IMR-90 (cell line): ENCODE results near the gene TLDC2. TPM values are rescaled to one million over a fixed set of nuclear protein-coding genes. Genes with fewer than 3 reads are reported as not detected.
A peak's percentile ranks its signal among the peaks of the same experiment; 100 is the strongest.

Experiments used
- ATAC-seq: fragments of 200-7000 bp; cut with Tn5 transposase; 2 replicates; pipeline ENCODE4 v1.9.1; 2020; ENCODE audit warnings: low read depth, mild to moderate bottlenecking, moderate library complexity
- BruUV-seq: library from RNA; stranded (reverse); fragments of 400-500 nt; replicated peaks from 2 replicates; lab custom pipeline; 2021; lab: Mats Ljungman, UMichigan
- CTCF ChIA-PET: fragments of 300-600 bp; formaldehyde crosslinking; extraction: SDS; loops from one replicate; lab custom pipeline; 2021; ENCODE audit warnings: antibody characterized with exemption; lab: Yijun Ruan, JAX
- POLR2A ChIA-PET: fragments of 300-600 bp; sonication (Branson Sonifier 250); formaldehyde crosslinking; loops from one replicate; lab custom pipeline; 2022; ENCODE audit warnings: antibody characterized with exemption; ENCODE audit not compliant: unreplicated experiment; lab: Charles Lee
- DNase-seq: peaks from one replicate; pipeline ENCODE4 v3.0.0; 2013
- H2AFZ ChIP-seq: replicated peaks from 2 replicates; pipeline ENCODE3; 2013; ENCODE audit warnings: low read length, mild to moderate bottlenecking; ENCODE audit not compliant: poor library complexity
- H2AK5ac ChIP-seq: 2 replicates; pipeline ENCODE4 v1.6.1; 2013; ENCODE audit warnings: low read depth, low read length, inconsistent platforms
- H2AK9ac ChIP-seq: replicated peaks from 2 replicates; pipeline ENCODE3; 2013; ENCODE audit warnings: mild to moderate bottlenecking, low read depth, low read length, moderate library complexity; ENCODE audit not compliant: poor library complexity
- H2BK120ac ChIP-seq: 2 replicates; pipeline ENCODE4 v1.6.1; 2013; ENCODE audit warnings: low read depth, low read length, inconsistent platforms
- H2BK15ac ChIP-seq: 3 replicates; pipeline ENCODE4 v1.6.1; 2013; ENCODE audit warnings: low read depth, low read length, inconsistent platforms
- H2BK20ac ChIP-seq: 2 replicates; pipeline ENCODE4 v1.6.1; 2013; ENCODE audit warnings: low read depth, mild to moderate bottlenecking, inconsistent platforms, low read length, moderate library complexity
- H2BK5ac ChIP-seq: 2 replicates; pipeline ENCODE4 v1.6.1; 2013; ENCODE audit warnings: mild to moderate bottlenecking, low read depth, low read length, inconsistent platforms; ENCODE audit not compliant: poor library complexity, severe bottlenecking
- H3K14ac ChIP-seq: replicated peaks from 2 replicates; pipeline ENCODE4 v1.6.1; 2013; ENCODE audit warnings: low read depth, low read length, inconsistent platforms
- H3K18ac ChIP-seq: 2 replicates; pipeline ENCODE4 v1.6.1; 2013; ENCODE audit warnings: low read depth, low read length, control low read depth
- H3K23ac ChIP-seq: 2 replicates; pipeline ENCODE4 v1.6.1; 2013; ENCODE audit warnings: low read depth, low read length, inconsistent platforms
- H3K27ac ChIP-seq: 2 replicates; pipeline ENCODE4 v1.5.1; 2013; ENCODE audit warnings: mild to moderate bottlenecking, control low read depth, low read length; ENCODE audit not compliant: insufficient read depth
- H3K27me3 ChIP-seq: 2 replicates; pipeline ENCODE4 v1.6.1; 2013; ENCODE audit warnings: low read length; ENCODE audit not compliant: control insufficient read depth, insufficient read depth
- H3K36me3 ChIP-seq: 2 replicates; pipeline ENCODE4 v1.6.1; 2013; ENCODE audit warnings: low read length, mixed read lengths; ENCODE audit not compliant: control insufficient read depth, insufficient read depth
- H3K4ac ChIP-seq: 2 replicates; pipeline ENCODE4 v1.6.1; 2013; ENCODE audit warnings: low read depth, low read length, inconsistent platforms
- H3K4me1 ChIP-seq: 2 replicates; pipeline ENCODE4 v1.6.1; 2013; ENCODE audit warnings: low read length, mixed read lengths; ENCODE audit not compliant: control insufficient read depth, insufficient read depth
- H3K4me2 ChIP-seq: 2 replicates; pipeline ENCODE4 v1.6.1; 2013; ENCODE audit warnings: low read depth, mild to moderate bottlenecking, control low read depth, low read length, moderate library complexity
- H3K4me3 ChIP-seq: 2 replicates; pipeline ENCODE4 v1.5.1; 2013; ENCODE audit warnings: low read depth, mild to moderate bottlenecking, control low read depth, low read length, moderate library complexity; ENCODE audit not compliant: insufficient read depth
- H3K56ac ChIP-seq: 2 replicates; pipeline ENCODE4 v1.6.1; 2013; ENCODE audit warnings: low read length, inconsistent platforms; ENCODE audit not compliant: insufficient read depth; ENCODE audit errors: extremely low read depth
- H3K79me1 ChIP-seq, 2 experiments: 2 replicates each; pipeline ENCODE4 v1.6.1; 2013; ENCODE audit warnings: low read length in 2 of 2, inconsistent platforms in 1 of 2, low read depth in 1 of 2
- H3K9ac ChIP-seq: 2 replicates; pipeline ENCODE4 v1.6.1; 2013; ENCODE audit warnings: low read depth, low read length, control low read depth
- H3K9me1 ChIP-seq: 2 replicates; pipeline ENCODE4 v1.6.1; 2013; ENCODE audit warnings: low read length, inconsistent platforms; ENCODE audit not compliant: insufficient read depth
- H3K9me3 ChIP-seq: 2 replicates; pipeline ENCODE4 v1.6.1; 2013; ENCODE audit warnings: low read length; ENCODE audit not compliant: control insufficient read depth, insufficient read depth
- H4K20me1 ChIP-seq: 2 replicates; pipeline ENCODE4 v1.6.1; 2013; ENCODE audit warnings: low read length, inconsistent platforms; ENCODE audit not compliant: insufficient read depth
- H4K5ac ChIP-seq: 2 replicates; pipeline ENCODE4 v1.6.1; 2013; ENCODE audit warnings: mild to moderate bottlenecking, low read depth, low read length, control low read depth
- H4K8ac ChIP-seq, 2 experiments: 2 replicates each; pipeline ENCODE4 v1.6.1; 2013; ENCODE audit warnings: low read depth in 2 of 2, low read length in 2 of 2, control low read depth in 1 of 2, inconsistent platforms in 1 of 2
- H4K91ac ChIP-seq: 2 replicates; pipeline ENCODE4 v1.6.1; 2013; ENCODE audit warnings: low read depth, low read length, inconsistent platforms; ENCODE audit not compliant: insufficient read depth
- BHLHE40 ChIP-seq: fragments of 150-350 bp; IDR thresholded peaks from 2 replicates; pipeline ENCODE4 v1.6.1; 2016; ENCODE audit warnings: mild to moderate bottlenecking, low read depth, low read length
- CEBPB ChIP-seq: IDR thresholded peaks from 2 replicates; pipeline ENCODE4 v1.6.1; 2012; ENCODE audit warnings: low read depth, low read length, improper control_type of control experiment
- CHD1 ChIP-seq: IDR thresholded peaks from 2 replicates; pipeline ENCODE4 v1.6.1; 2012; ENCODE audit warnings: low read depth, low read length, improper control_type of control experiment
- CTCF ChIP-seq: conservative IDR thresholded peaks from 2 replicates; pipeline ENCODE4 v1.5.1; 2012; ENCODE audit warnings: mild to moderate bottlenecking, low read depth, low read length, improper control_type of control experiment
- FOS ChIP-seq: fragments of 150-350 bp; IDR thresholded peaks from 2 replicates; pipeline ENCODE4 v1.6.1; 2016; ENCODE audit warnings: low read depth, low read length
- MAZ ChIP-seq: IDR thresholded peaks from 2 replicates; pipeline ENCODE4 v1.6.1; 2012; ENCODE audit warnings: low read depth, mild to moderate bottlenecking, low read length, improper control_type of control experiment, moderate library complexity, borderline replicate concordance
- NFE2L2 ChIP-seq: fragments of 150-350 bp; IDR thresholded peaks from 2 replicates; pipeline ENCODE4 v1.6.1; 2016; ENCODE audit warnings: low read depth, mild to moderate bottlenecking, low read length
- POLR2A ChIP-seq: IDR thresholded peaks from 2 replicates; pipeline ENCODE4 v1.6.1; 2012; ENCODE audit warnings: mild to moderate bottlenecking, low read depth, low read length
- RAD21 ChIP-seq: IDR thresholded peaks from 2 replicates; pipeline ENCODE4 v1.6.1; 2012; ENCODE audit warnings: low read length, improper control_type of control experiment
- RCOR1 ChIP-seq: IDR thresholded peaks from 2 replicates; pipeline ENCODE4 v1.6.1; 2012; ENCODE audit warnings: mild to moderate bottlenecking, low read length, improper control_type of control experiment; ENCODE audit not compliant: insufficient replicate concordance
- RFX5 ChIP-seq: IDR thresholded peaks from 2 replicates; pipeline ENCODE4 v1.8.0; 2012; ENCODE audit warnings: low read depth, mild to moderate bottlenecking, low read length, moderate library complexity
- SMC3 ChIP-seq: fragments of 150-350 bp; IDR thresholded peaks from 2 replicates; pipeline ENCODE4 v1.6.1; 2016; ENCODE audit warnings: low read depth, mild to moderate bottlenecking, antibody characterized with exemption, low read length, moderate library complexity
- WGBS, 2 experiments: methylation state at CpG; one replicate each; pipeline versions ENCODE4 v1.1.5 to v1.1.7; 2013; ENCODE audit warnings: missing lambda C conversion rate in 2 of 2; ENCODE audit not compliant: insufficient read length in 1 of 2; ENCODE audit errors: extremely low coverage in 2 of 2; 5-methylcytosine and 5-hydroxymethylcytosine counted together
- dilution Hi-C: fragments of 300-500 bp; cut with HindIII; formaldehyde crosslinking; loops from one replicate; pipeline ENCODE4 v1.14.3; 2018; ENCODE audit warnings: low sequenced_read_pairs; ENCODE audit not compliant: unreplicated experiment
- in situ Hi-C: fragments of 300-500 bp; cut with MboI; formaldehyde crosslinking; loops from 3 replicates; pipeline ENCODE4 v1.14.3; 2019; ENCODE audit warnings: low sequenced_read_pairs, inconsistent platforms, mixed read lengths
- intact Hi-C: fragments of 100-400 bp; cut with micrococcal nuclease; formaldehyde crosslinking; loops from 2 replicates; pipeline ENCODE4 v1.10.0; 2022
- polyA plus RNA-seq, 3 experiments: library from polyadenylated mRNA; depleted of rRNA; stranded (reverse); fragments of >200 nt; gene quantifications; 2 replicates each; pipeline ENCODE4 v1.2.3, GENCODE V29; 2012; ENCODE audit warnings: low replicate concordance in 1 of 3
- total RNA-seq: library from RNA; depleted of rRNA; stranded (reverse); fragments of >200 nt; gene quantifications from 2 replicates; pipeline ENCODE4 v1.2.3, GENCODE V29; 2012

The TLDC2 gene
- total and polyA plus RNA-seq, 2 of the 4 experiments (the other 2 are of a cell fraction) = 0.18 to 0.19 TPM

DNA sequence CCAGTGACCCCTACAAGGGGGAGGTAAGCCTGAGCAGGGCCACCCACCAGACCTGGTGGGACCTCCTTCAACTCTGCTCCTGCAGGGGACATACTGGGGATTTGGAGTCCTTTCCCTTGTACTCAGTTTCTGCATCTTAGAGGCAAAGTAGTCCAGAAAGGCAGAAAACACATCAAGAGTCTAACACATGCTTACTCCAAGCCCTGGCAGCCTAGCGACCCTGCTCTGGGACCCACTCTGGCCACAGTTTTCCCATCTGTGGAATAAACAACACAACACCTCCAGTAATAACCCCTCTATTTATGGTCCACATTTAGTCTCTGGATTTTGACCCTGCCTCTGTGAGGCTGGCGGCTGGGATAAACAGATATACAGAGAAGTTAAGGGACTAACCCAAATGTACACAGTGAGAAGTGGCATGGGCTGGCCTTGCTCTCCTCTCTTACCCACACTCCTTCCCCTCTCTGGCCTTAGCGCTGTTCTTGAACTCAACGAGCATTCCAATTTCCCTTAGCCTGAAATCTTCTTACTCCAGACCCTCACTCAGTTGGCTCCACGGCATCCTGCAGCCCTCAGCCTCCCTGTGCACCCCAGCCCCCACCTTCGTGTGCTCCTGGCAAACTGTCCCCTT is 16.1 kb upstream of the TLDC2 start (continued):
- TF ChIP-seq CTCF (no peak), CHD1 (no peak), POLR2A (no peak)

GRCh38 chr20:36860339-36860738 is 15.6 kb upstream of the TLDC2 start:
- CTCF ChIA-PET = no interaction called here
- Histone ChIP-seq H3K4me3 (no peak overlapping the region), H3K4me1 (peaks cover 48% of the 10 kb centered on the region)
- TF ChIP-seq CEBPB (no peak), BHLHE40 (no peak), RAD21 (no peak), MAZ (no peak), SMC3 (no peak), RCOR1 (no peak), CHD1 (no peak), POLR2A (no peak), CTCF (no peak), RFX5 (no peak), NFE2L2 (no peak), FOS (no peak)

More at GRCh38 chr20:36860339-36860738, 15.6 kb upstream of the TLDC2 start:
- in situ Hi-C loops (no loop called here), dilution Hi-C loops (loop anchor here (10.0 kb wide), 1 partner anchor 56 kb away; no protein-coding TSS in a partner anchor), intact Hi-C loops (loop anchor here (5.0 to 10.0 kb wide), 2 partner anchors 38 to 196 kb away; no protein-coding TSS in a partner anchor)
- H3K18ac ChIP-seq = no peak overlapping the region
- H2AK5ac ChIP-seq = peak overlapping the region; percentile 65; the same call in 1 of the 2 replicates
- no peak overlapping the region for H4K5ac ChIP-seq
- H3K23ac ChIP-seq = peak overlapping the region; percentile 97
- peaks cover 8% of the 10 kb centered on the region; the same call in 1 of the 2 replicates for H3K36me3 ChIP-seq
- H3K79me1 ChIP-seq = peaks cover 14 to 67% of the 10 kb centered on the region in 2 experiments; a peak in 3 of 4 replicates
- H2BK20ac ChIP-seq = no peak overlapping the region
- BruUV-seq = no TSS peak
- peak overlapping the region; percentile 1 for H2BK5ac ChIP-seq
- H3K4me2 ChIP-seq = peak overlapping the region; percentile 94; the same call in 1 of the 2 replicates
- peaks cover 69% of the 10 kb centered on the region for H4K20me1 ChIP-seq
- H4K91ac ChIP-seq = no peak overlapping the region
- no peaks in the 10 kb centered on the region for H3K27me3 ChIP-seq
- H4K8ac ChIP-seq = peak overlapping the region in 1 of 2 experiments; percentile 11; a peak in 1 of 4 replicates
- H3K56ac ChIP-seq = no peak overlapping the region
- peaks cover 45% of the 10 kb centered on the region for H3K9me1 ChIP-seq
- no peak overlapping the region for H3K9ac ChIP-seq
- H3K4ac ChIP-seq = peak overlapping the region; percentile 39
- POLR2A ChIA-PET = interaction anchor here (0.6 to 1.1 kb wide), 2 partner anchors 25 to 613 kb away, joined by 3 to 4 read pairs; no protein-coding TSS in a partner anchor
- H3K9me3 ChIP-seq = no peaks in the 10 kb centered on the region
- DNase-seq (peak; percentile 40), ATAC-seq (no peak)
- no peak overlapping the region for H2BK120ac ChIP-seq
- H3K14ac ChIP-seq = no peak overlapping the region; the same call in 1 of the 2 replicates
- H2AK9ac ChIP-seq = peak overlapping the region; percentile 100
- no peak overlapping the region for H2AFZ ChIP-seq
- peak overlapping the region; percentile 3; the same call in 1 of the 2 replicates for H3K27ac ChIP-seq
- H2BK15ac ChIP-seq = no peak overlapping the region
- WGBS, 2 experiments = 62% methylated on average over 3 of the region's 5 CpGs; no CpG with 5 or more reads in 1 of the 2 experiments
